Measurements from ENCODE around the gene CYREN.

Gene CYREN

DNA sequence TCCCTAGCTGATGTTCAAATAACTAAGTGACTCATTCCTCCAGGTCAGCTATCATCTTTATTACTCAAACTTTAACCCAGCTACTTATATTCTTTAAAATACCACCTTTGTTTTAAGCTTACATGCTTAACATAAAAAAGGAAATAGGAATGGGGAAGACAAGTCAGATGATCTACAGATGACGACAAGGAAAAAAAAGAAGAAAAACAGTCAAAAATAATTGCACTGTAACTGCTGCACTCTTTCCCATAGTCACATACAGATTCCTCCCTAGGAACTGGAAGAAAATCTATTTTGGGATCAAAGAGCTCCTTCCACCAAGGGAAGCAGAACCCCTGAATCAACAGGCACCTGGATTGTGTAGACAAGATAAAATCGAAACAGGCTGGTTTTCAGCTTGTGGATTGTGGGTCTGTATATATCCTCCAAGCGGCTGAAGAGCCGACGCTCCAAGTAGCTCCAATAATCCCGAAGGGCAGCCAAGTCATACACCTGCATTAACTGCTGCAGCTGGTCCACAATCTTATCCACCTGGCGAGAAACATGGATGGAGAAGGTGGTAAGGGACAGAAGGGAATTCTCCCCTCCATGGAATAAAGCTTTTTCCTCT, 38.8 kb upstream of the CYREN start:
- TF ChIP-seq, protein P1, sequence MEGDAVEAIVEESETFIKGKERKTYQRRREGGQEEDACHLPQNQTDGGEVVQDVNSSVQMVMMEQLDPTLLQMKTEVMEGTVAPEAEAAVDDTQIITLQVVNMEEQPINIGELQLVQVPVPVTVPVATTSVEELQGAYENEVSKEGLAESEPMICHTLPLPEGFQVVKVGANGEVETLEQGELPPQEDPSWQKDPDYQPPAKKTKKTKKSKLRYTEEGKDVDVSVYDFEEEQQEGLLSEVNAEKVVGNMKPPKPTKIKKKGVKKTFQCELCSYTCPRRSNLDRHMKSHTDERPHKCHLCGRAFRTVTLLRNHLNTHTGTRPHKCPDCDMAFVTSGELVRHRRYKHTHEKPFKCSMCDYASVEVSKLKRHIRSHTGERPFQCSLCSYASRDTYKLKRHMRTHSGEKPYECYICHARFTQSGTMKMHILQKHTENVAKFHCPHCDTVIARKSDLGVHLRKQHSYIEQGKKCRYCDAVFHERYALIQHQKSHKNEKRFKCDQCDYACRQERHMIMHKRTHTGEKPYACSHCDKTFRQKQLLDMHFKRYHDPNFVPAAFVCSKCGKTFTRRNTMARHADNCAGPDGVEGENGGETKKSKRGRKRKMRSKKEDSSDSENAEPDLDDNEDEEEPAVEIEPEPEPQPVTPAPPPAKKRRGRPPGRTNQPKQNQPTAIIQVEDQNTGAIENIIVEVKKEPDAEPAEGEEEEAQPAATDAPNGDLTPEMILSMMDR (IDR thresholded peaks at IDR 0.05), result no peak

DNA sequence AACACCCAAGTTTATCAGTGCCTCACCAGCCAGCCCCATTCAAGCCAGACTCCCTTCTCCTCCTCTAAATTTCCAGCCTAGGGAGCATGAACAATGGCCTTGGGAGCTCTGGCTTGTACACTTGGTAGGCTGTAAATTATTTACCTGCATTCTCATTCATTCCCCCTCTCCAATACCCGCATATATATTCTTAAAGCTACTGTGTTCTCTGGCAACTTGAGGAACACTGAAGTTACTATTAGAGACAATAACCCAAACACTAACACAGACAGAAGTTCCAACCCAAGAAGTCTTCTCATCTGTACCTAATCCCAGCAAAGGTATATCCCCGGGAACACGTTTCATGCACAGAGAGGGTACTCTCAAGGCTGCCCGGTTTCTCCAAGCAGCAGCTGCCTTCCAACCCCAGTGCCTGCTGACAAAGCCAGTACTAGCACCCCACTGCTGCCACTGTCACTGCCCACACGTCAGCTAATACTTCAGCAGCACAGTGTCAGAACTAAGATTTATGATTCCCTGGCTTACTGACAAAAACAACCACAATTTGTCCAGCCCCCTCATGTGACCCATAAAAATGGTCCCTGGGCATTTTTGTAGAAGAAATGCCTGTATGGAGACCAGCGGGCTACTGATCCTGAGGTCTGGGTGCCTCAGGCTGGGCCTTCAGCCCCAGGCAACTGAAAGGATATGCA, 37.7 kb upstream of the CYREN start:
- TF ChIP-seq, protein P1 (IDR thresholded peaks at IDR 0.05), result no peak

DNA sequence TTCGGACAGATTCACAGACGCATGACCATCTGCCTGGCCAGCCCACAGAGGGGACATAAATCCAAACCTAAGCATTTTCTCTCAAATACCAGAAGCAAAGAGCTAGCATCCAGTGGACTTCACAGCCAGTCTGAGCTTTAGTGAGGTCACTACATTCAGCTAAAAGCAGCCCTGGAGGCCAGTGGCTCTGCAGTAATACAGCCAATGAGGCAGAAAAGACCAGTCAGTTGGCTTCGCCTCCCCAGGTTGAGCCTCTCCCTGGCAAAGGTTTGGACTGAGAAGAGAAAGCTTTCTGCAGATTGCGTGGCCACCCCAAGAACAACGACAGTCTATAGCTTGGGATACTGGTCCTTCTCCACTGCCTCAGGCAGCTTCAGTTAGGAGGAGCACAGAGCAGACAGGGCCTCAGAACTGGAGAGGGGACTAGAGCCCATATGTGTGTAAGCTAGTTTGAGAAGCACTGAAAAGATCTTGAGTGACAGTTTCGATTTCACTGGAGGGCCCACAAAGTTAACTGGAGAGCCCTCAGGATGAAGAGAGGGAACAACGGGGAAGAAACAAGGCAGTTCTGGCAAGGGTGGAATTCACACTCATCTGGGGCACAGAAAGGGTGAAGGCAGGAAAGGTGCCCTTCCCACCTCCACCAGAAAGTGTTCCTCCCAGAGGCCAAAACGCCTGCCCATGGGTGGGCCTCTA, 37.0 kb upstream of the CYREN start:
- TF ChIP-seq, protein P1 (IDR thresholded peaks at IDR 0.05), result no peak

DNA sequence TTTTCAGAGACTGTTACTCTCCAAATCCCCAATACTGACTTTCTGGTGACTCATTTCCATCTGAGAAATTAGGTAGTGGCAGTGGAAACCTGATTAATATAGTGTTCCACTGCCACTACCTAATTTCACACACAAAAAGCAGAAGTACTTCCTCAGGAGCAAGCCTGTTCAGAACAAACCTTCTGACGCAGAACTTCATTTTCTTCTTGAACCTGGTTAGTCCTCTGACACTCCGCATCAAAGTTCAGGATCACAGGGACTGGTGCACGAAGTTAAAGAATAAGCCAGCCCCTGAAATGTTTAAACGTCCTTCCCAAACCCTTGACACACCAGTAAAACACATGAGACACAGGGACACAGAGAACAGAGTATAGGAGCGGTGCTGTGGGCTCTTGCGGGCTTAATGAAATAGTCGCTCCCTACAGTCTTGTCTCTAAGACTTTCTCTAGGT, 36.5 kb upstream of the CYREN start:
- TF ChIP-seq, protein P1 (IDR thresholded peaks at IDR 0.05), result no peak

DNA sequence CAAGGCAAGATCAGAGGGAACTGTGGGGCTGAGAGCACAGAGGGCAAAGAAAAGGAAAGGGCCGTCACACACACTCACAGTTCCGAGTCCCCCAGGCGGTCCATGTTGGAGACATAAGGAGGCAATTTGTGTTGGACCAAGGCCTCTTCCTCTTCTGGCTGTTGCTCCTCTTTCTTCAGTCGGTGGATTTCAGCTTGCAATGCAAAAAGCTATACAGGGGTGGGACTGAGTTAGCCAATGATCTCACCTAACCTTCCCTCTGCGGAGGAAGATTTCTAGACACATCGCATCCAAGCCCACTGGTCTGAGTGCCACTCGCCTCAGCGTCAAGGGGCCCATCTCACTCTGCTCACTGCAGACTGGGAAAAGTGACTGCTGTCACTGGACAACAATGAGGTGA, 35.3 kb upstream of the CYREN start:
- TF ChIP-seq, protein P1 (IDR thresholded peaks at IDR 0.05), result no peak

DNA sequence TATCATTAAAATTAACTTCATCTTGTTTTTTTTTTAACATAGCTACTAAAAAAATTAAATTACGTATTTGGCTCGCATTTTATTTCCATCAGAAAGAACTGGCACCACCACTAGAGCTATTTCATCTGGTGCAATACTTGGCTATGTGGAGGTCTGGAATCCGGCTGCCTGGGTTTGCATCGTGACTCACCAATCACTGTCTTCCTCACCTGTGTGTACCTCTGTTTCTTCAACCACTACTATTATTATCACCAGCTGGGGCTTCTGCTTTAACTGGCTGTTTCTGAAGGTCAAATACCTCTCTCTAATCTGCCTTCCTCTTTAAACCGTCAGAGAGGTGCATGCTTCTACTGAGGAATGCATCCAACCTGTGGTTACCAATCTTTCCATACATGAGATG, 34.4 kb upstream of the CYREN start:
- TF ChIP-seq, protein P1 (IDR thresholded peaks at IDR 0.05), result no peak

DNA sequence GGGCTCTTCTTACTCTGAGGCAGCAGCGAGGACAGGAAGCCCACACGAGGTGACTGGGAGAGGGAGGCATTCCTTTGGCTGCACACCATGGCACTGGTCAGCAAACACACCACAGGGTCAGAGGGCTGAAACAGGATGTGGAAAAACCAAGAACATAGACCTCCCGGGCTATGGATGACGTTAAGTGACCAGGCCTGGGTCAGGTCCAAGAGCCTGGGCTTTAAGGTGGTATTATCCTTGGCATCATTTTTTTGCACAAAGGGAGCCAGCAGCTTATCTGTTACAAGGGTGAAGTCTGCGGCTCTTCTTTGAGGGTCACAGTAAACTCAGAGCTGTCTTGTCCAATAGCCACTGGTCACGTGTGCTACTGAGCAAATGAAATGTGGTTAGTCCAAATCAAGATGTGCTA, 33.8 kb upstream of the CYREN start:
- TF ChIP-seq, protein P1 (IDR thresholded peaks at IDR 0.05), result no peak

Measured in LNCAP (cell line).